ENCODE data around the gene HSF4. TPM values are rescaled to one million over a fixed set of nuclear protein-coding genes. Genes with fewer than 3 reads are reported as not detected.

Gene HSF4
- total RNA-seq, 1 experiment from 2014 or later: 38.6 TPM

DNA sequence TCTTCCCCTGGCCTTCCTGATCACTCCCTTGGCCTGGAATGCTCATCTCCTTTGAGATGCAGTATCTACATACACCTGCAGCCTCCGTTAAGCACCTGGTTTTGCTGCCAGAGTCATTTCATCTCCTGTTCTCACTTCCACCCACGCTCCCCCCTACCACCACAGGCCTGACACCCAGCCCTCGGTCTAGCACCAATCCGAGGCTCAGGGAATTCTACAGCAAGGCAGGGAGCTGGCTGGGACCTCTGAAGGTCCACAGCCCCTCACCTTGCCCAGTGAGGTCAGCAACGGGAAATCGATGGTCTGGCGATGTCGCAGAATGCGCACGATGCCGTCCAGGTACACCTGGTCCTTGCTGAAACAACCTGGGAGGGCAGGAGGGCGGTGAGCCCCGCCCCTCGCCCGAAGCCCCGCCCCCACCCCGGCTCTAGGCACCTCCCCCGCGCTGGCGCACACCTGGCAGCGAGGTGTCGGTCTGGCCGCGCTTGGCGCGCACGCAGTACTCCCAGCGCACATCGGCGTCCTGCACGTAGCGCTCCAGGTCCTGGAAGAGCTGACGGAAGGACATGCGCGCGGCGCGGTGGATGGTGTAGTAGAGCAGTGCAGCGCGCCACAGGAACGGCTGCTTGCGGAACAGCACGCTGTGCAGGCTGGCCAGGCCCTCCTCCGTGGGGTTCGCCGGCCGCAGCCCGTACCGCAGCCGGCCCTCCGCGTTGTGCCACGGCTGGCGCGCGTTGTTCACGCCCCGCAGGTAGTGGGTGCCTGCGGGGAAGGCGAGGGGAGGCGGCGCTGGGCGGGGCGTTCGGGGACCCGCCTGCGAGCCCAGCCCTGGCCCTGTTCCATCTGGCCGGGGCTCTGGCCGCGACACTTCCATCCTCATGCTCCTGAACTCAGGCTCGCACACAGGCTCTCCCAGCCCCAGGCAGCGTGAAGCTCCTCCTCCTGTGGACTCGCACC, 13.5 kb downstream of the HSF4 start:
- Histone ChIP-seq H3K27ac (ENCODE audit: low read length) (no peak overlapping the region), H3K36me3 (ENCODE audit: control insufficient read depth, insufficient read depth, low read length) (peaks cover under 1% of the 10 kb centered on the region; the same call in 1 of the 2 replicates), H3K4me1 (ENCODE audit: control insufficient read depth, insufficient read depth, low read length) (peaks cover 11% of the 10 kb centered on the region; the same call in 1 of the 2 replicates), H3K4me3 (ENCODE audit: low read depth in 2 of 2, low read length in 2 of 2) (peak overlapping the region; percentile 38 to 48), H3K9me3 (ENCODE audit: control insufficient read depth, insufficient read depth, low read depth, low read length) (no peaks in the 10 kb centered on the region), H3K27me3 (ENCODE audit: control insufficient read depth, insufficient read depth, low read length) (no peaks in the 10 kb centered on the region)
- DNase-seq (ENCODE audit: low read depth, low spot score) (no peak), ATAC-seq (peak; percentile 55)
- CTCF ChIA-PET: no interaction called here
- in situ Hi-C loops (cut with HindIII; ENCODE audit: low pct_unique_long_range_greater_than_20kb, low sequenced_read_pairs): no loop called here
- intact Hi-C loops (cut with micrococcal nuclease; ENCODE audit: unreplicated experiment): no loop called here
- POLR2A ChIA-PET: no interaction called here
- BruUV-seq (replicated peaks): no TSS peak
- TF ChIP-seq POLR2AphosphoS5 (IDR thresholded peaks at IDR 0.05; ENCODE audit: low read depth, low read length) (peak; percentile 22; the same call in 1 of the 2 replicates), SIN3A (IDR thresholded peaks at IDR 0.05; ENCODE audit: borderline replicate concordance, insufficient read depth, low read depth, low read length) (no peak)
- TF ChIP-seq, protein P1, sequence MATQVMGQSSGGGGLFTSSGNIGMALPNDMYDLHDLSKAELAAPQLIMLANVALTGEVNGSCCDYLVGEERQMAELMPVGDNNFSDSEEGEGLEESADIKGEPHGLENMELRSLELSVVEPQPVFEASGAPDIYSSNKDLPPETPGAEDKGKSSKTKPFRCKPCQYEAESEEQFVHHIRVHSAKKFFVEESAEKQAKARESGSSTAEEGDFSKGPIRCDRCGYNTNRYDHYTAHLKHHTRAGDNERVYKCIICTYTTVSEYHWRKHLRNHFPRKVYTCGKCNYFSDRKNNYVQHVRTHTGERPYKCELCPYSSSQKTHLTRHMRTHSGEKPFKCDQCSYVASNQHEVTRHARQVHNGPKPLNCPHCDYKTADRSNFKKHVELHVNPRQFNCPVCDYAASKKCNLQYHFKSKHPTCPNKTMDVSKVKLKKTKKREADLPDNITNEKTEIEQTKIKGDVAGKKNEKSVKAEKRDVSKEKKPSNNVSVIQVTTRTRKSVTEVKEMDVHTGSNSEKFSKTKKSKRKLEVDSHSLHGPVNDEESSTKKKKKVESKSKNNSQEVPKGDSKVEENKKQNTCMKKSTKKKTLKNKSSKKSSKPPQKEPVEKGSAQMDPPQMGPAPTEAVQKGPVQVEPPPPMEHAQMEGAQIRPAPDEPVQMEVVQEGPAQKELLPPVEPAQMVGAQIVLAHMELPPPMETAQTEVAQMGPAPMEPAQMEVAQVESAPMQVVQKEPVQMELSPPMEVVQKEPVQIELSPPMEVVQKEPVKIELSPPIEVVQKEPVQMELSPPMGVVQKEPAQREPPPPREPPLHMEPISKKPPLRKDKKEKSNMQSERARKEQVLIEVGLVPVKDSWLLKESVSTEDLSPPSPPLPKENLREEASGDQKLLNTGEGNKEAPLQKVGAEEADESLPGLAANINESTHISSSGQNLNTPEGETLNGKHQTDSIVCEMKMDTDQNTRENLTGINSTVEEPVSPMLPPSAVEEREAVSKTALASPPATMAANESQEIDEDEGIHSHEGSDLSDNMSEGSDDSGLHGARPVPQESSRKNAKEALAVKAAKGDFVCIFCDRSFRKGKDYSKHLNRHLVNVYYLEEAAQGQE (IDR thresholded peaks at IDR 0.05; ENCODE audit: insufficient read depth in 1 of 2, low read depth in 2 of 2, low read length in 1 of 2): peak in 1 of 2 experiments; percentile 10; a peak in 1 of 4 replicates

DNA sequence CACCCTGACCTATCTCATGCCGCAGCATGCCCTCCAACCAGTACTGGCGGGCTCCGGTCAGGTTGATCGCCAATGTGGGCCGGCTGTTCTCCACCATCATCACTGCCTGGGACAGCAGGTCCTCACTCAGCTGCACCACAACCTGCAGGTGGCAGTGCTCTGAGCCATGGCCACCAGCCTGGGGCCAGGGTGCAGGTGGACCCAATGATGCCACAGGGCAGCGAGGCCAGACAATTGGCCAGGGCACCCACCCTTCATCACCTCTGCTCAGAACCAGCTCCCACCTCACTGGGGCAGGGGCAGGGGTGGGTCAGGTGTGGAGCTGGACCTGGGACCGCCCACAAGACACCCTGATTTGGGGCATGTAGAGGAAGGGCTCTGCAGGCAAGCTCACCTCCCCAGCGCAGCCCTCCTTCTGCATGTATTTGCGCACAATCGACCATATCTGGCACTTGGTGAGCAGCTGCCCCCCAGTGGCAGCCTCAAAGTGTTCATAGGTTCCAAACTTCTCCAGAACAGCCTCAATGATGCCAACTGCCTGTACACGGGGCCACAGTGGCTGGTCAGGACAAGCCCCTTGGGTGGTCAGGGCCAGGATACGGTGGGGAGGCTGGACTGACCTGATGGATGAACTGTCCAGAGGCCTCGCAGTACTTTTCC, 15.0 kb downstream of the HSF4 start:
- Histone ChIP-seq H3K4me3 (ENCODE audit: low read depth in 2 of 2, low read length in 2 of 2) (no peak overlapping the region), H3K36me3 (ENCODE audit: control insufficient read depth, insufficient read depth, low read length) (peaks cover 4% of the 10 kb centered on the region; the same call in 1 of the 2 replicates), H3K4me1 (ENCODE audit: control insufficient read depth, insufficient read depth, low read length) (peaks cover 8% of the 10 kb centered on the region; the same call in 1 of the 2 replicates), H3K27ac (ENCODE audit: low read length) (no peak overlapping the region), H3K27me3 (ENCODE audit: control insufficient read depth, insufficient read depth, low read length) (no peaks in the 10 kb centered on the region), H3K9me3 (ENCODE audit: control insufficient read depth, insufficient read depth, low read depth, low read length) (no peaks in the 10 kb centered on the region)
- in situ Hi-C loops (cut with HindIII; ENCODE audit: low pct_unique_long_range_greater_than_20kb, low sequenced_read_pairs): no loop called here
- intact Hi-C loops (cut with micrococcal nuclease; ENCODE audit: unreplicated experiment): loop anchor here (10.0 kb wide), 1 partner anchor 225 kb away; no protein-coding TSS in a partner anchor
- ATAC-seq: no peak
- DNase-seq (ENCODE audit: low read depth, low spot score): no peak
- ChIA-PET POLR2A (no interaction called here), CTCF (no interaction called here)
- BruUV-seq (replicated peaks): no TSS peak
- TF ChIP-seq, protein P1 (IDR thresholded peaks at IDR 0.05; ENCODE audit: insufficient read depth in 1 of 2, low read depth in 2 of 2, low read length in 1 of 2): no peak
- TF ChIP-seq, protein P2, sequence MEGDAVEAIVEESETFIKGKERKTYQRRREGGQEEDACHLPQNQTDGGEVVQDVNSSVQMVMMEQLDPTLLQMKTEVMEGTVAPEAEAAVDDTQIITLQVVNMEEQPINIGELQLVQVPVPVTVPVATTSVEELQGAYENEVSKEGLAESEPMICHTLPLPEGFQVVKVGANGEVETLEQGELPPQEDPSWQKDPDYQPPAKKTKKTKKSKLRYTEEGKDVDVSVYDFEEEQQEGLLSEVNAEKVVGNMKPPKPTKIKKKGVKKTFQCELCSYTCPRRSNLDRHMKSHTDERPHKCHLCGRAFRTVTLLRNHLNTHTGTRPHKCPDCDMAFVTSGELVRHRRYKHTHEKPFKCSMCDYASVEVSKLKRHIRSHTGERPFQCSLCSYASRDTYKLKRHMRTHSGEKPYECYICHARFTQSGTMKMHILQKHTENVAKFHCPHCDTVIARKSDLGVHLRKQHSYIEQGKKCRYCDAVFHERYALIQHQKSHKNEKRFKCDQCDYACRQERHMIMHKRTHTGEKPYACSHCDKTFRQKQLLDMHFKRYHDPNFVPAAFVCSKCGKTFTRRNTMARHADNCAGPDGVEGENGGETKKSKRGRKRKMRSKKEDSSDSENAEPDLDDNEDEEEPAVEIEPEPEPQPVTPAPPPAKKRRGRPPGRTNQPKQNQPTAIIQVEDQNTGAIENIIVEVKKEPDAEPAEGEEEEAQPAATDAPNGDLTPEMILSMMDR (IDR thresholded peaks at IDR 0.05): peak; percentile 65

Data from Panc1 (cell line).